Measurements from ENCODE around the gene CCDC197. TPM values are rescaled to one million over a fixed set of nuclear protein-coding genes. Genes with fewer than 3 reads are reported as not detected.

Gene CCDC197
- total RNA-seq, 1 experiment from 2014 or later: not detected

DNA sequence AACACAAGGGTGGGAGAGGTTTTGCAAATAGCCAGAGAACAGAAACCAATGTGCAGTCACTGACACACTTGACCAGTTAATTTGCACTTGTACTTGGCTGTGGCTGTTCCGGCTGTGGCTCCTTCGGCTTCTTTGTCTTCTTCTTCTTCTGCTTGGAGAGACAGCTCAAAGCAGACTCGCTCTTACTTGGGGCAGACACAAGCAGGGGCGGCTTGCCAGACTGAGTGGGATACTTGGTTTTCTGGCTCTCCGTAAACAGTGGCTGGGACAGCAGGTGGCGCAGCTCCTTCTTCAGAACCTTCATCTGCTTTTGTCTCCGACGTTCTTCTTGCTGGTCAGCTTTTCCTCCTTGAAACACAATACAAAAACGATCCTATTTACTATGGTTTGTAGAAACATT lies 54.0 kb downstream of the CCDC197 start:
- Histone ChIP-seq H4K20me1 (ENCODE audit: insufficient read depth) (no peaks in the 10 kb centered on the region), H3K4me3 (no peak overlapping the region), H3K9me2 (ENCODE audit: insufficient read depth) (no peaks in the 10 kb centered on the region), H3K9me3 (ENCODE audit: insufficient read depth, low read depth) (no peaks in the 10 kb centered on the region), H3K79me2 (ENCODE audit: low read depth) (no peaks in the 10 kb centered on the region), H3K4me1 (replicated peaks; ENCODE audit: insufficient read depth) (no peaks in the 10 kb centered on the region), H3K27ac (no peak overlapping the region), H3K36me3 (ENCODE audit: low read depth) (no peaks in the 10 kb centered on the region), H2AFZ (no peak overlapping the region), H3K4me2 (no peak overlapping the region), H3F3A (ENCODE audit: insufficient read depth, low read depth) (no peaks in the 10 kb centered on the region), H3K27me3 (ENCODE audit: insufficient read depth, low read depth) (no peaks in the 10 kb centered on the region)
- no peak for TF ChIP-seq EZH2 (IDR thresholded peaks at IDR 0.05; ENCODE audit: low read depth)
- no peak for TF ChIP-seq CTCF (conservative IDR thresholded peaks at IDR 0.05)
- ChIA-PET CTCF (no interaction called here), POLR2A (ENCODE audit: unreplicated experiment) (no interaction called here)
- BruUV-seq (replicated peaks): no TSS peak
- intact Hi-C loops (cut with micrococcal nuclease; ENCODE audit: unreplicated experiment): loop anchor here (5.0 kb wide), 1 partner anchor 86 kb away; no protein-coding TSS in a partner anchor
- DNase-seq: no peak

DNA sequence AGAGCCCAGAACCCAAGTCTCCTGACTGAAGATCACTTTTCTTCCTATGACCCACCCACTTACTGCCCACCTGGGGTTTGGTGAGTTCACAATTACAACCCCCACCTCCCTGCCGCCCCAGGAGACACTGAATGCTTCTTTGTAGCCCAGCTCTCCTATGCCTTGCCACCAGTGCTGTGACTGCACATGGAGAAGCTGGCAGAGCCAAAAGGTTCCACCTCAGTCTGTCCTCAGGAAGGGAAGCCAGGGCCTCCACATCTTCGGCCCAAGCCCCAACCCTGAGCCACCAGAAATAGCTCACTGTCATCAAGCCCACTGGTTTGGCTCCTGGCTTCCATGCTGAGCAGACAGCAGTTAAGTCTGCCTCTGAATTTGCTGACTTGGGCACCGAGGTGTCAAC lies 54.7 kb downstream of the CCDC197 start:
- no peak for DNase-seq
- H3K36me3 ChIP-seq (ENCODE audit: low read depth): no peaks in the 10 kb centered on the region
- H3K79me2 ChIP-seq (ENCODE audit: low read depth): no peaks in the 10 kb centered on the region
- POLR2A ChIA-PET (ENCODE audit: unreplicated experiment): no interaction called here
- CTCF ChIA-PET: no interaction called here
- no TSS peak for BruUV-seq (replicated peaks)
- no peaks in the 10 kb centered on the region for H3K9me2 ChIP-seq (ENCODE audit: insufficient read depth)
- H3K9me3 ChIP-seq (ENCODE audit: insufficient read depth, low read depth): no peaks in the 10 kb centered on the region
- H3K4me1 ChIP-seq (replicated peaks; ENCODE audit: insufficient read depth): no peaks in the 10 kb centered on the region
- TF ChIP-seq CTCF (conservative IDR thresholded peaks at IDR 0.05) (no peak), EZH2 (IDR thresholded peaks at IDR 0.05; ENCODE audit: low read depth) (no peak)
- intact Hi-C loops (cut with micrococcal nuclease; ENCODE audit: unreplicated experiment): loop anchor here (5.0 kb wide), 1 partner anchor 86 kb away; no protein-coding TSS in a partner anchor
- no peaks in the 10 kb centered on the region for H4K20me1 ChIP-seq (ENCODE audit: insufficient read depth)
- no peaks in the 10 kb centered on the region for H3K27me3 ChIP-seq (ENCODE audit: insufficient read depth, low read depth)
- H2AFZ ChIP-seq: no peak overlapping the region
- no peaks in the 10 kb centered on the region for H3F3A ChIP-seq (ENCODE audit: insufficient read depth, low read depth)
- no peak overlapping the region for H3K4me2 ChIP-seq
- H3K4me3 ChIP-seq: no peak overlapping the region
- H3K27ac ChIP-seq: no peak overlapping the region

DNA sequence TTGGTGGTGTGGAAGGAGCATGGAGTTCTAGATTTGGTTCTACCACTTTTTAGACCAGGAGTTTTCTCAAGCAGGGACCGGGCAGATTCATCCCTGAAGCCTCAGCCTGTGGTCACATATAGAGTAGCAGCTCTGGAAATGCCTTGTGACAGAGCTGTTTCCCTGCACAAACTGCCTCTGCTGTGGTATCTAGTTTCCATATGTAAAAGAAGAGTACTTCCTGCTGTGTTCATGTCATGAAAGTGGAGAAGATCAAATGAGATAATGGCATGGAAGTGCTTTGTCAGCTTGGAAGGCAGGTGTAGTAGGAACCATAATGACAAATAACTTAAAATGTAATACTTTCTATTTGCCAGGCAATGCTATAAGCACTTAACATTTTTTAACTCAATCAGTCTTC lies 55.1 kb downstream of the CCDC197 start:
- intact Hi-C loops (cut with micrococcal nuclease; ENCODE audit: unreplicated experiment): loop anchor here (5.0 kb wide), 1 partner anchor 85 kb away; no protein-coding TSS in a partner anchor
- ChIA-PET CTCF (no interaction called here), POLR2A (ENCODE audit: unreplicated experiment) (no interaction called here)

More for the DNA sequence above, 55.1 kb downstream of the CCDC197 start:
- Histone ChIP-seq H3K27me3 (ENCODE audit: insufficient read depth, low read depth) (no peaks in the 10 kb centered on the region), H3K4me3 (no peak overlapping the region), H3K9me3 (ENCODE audit: insufficient read depth, low read depth) (no peaks in the 10 kb centered on the region), H3K79me2 (ENCODE audit: low read depth) (no peaks in the 10 kb centered on the region), H3K27ac (no peak overlapping the region), H4K20me1 (ENCODE audit: insufficient read depth) (no peaks in the 10 kb centered on the region), H3K4me2 (no peak overlapping the region), H2AFZ (no peak overlapping the region), H3F3A (ENCODE audit: insufficient read depth, low read depth) (no peaks in the 10 kb centered on the region), H3K9me2 (ENCODE audit: insufficient read depth) (no peaks in the 10 kb centered on the region), H3K4me1 (replicated peaks; ENCODE audit: insufficient read depth) (no peaks in the 10 kb centered on the region), H3K36me3 (ENCODE audit: low read depth) (no peaks in the 10 kb centered on the region)
- BruUV-seq (replicated peaks): no TSS peak
- TF ChIP-seq EZH2 (IDR thresholded peaks at IDR 0.05; ENCODE audit: low read depth) (no peak), CTCF (conservative IDR thresholded peaks at IDR 0.05) (no peak)
- DNase-seq: no peak
